Measurements from ENCODE around the gene MAGEB17.

DNA sequence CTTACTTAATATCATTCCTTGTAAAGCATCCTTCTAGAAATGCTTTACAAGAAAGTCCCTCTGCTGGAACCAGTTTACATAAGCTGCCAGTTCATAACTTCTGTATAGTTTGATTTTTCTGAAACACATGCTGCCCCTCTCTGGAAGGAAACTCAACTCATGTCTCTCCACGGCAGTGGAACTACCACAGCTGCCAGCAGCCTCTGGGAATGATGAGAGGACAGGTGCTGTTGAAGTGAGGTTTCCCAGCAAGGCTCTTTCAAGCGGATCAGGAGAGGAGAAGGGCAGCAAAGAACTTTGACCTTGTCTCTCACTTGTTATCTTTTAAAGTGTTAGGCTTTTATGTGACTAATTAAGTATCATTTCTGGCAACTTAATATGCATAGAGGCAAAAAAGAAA is 36.6 kb upstream of the MAGEB17 start:
- TF ChIP-seq CTCF (IDR thresholded peaks at IDR 0.05) (no peak), POLR2A (IDR thresholded peaks at IDR 0.05) (no peak)

Data from testis (tissue), 2 donors.